Measurements from ENCODE around the gene FAM83C. TPM values are rescaled to one million over a fixed set of nuclear protein-coding genes. Genes with fewer than 3 reads are reported as not detected.

Gene FAM83C
- not detected in 2 replicates for total RNA-seq

DNA sequence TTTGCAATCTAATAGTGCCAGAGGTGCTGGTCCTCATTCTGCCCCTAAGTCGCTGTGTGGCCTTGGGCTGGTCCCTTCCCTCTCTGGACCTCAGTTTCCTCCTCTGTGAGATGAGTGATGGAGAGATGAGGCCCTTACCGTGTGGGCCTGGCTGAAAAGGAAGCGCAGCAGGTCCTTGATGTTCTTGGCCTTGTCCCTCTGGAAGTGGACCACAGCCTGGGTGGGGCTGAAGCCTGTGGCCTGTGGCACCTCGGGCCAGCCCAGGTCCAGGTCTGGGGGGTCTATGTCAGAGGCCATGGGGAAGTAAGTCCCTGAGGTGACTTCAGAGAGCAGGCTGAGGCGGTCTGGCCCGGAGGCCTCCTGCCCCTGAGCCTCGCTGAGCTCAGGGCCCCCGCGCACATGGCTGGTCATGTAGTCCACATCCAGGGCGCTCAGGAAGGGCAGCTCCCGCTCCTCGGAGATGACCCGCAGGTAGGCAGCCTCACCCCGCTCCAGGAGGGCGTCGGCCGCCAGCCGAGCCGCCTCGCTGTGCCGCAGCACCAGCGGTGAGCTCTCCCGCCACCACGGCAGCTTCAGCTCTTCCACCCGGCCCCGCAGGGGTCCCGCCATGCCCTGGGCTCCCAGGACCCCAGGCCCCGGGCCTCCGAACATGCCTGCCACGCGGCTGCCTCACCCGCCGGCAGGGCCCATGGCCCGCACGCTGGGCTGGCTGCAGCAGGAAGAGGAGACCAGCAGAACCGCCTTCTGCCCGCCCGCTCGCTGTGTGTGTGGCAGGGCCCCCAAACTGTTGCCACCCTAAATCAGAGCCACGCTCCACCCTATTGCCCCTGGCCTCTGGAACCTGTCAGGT lies at the start of gene FAM83C:
Gene FAM83C, minus strand, starts transcription at position 772 of the 850 bp plus-strand sequence. Its CDS starts 121 bp downstream, at position 651.
- DNase-seq (ENCODE audit: low read depth) = no peak
- TF ChIP-seq, protein P1, sequence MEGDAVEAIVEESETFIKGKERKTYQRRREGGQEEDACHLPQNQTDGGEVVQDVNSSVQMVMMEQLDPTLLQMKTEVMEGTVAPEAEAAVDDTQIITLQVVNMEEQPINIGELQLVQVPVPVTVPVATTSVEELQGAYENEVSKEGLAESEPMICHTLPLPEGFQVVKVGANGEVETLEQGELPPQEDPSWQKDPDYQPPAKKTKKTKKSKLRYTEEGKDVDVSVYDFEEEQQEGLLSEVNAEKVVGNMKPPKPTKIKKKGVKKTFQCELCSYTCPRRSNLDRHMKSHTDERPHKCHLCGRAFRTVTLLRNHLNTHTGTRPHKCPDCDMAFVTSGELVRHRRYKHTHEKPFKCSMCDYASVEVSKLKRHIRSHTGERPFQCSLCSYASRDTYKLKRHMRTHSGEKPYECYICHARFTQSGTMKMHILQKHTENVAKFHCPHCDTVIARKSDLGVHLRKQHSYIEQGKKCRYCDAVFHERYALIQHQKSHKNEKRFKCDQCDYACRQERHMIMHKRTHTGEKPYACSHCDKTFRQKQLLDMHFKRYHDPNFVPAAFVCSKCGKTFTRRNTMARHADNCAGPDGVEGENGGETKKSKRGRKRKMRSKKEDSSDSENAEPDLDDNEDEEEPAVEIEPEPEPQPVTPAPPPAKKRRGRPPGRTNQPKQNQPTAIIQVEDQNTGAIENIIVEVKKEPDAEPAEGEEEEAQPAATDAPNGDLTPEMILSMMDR (IDR thresholded peaks at IDR 0.05; ENCODE audit: insufficient read depth, low read depth, low read length) = no peak
- H3K4me3 ChIP-seq (ENCODE audit: low read depth, low read length) = no peak within 1 kb of the TSS

DNA sequence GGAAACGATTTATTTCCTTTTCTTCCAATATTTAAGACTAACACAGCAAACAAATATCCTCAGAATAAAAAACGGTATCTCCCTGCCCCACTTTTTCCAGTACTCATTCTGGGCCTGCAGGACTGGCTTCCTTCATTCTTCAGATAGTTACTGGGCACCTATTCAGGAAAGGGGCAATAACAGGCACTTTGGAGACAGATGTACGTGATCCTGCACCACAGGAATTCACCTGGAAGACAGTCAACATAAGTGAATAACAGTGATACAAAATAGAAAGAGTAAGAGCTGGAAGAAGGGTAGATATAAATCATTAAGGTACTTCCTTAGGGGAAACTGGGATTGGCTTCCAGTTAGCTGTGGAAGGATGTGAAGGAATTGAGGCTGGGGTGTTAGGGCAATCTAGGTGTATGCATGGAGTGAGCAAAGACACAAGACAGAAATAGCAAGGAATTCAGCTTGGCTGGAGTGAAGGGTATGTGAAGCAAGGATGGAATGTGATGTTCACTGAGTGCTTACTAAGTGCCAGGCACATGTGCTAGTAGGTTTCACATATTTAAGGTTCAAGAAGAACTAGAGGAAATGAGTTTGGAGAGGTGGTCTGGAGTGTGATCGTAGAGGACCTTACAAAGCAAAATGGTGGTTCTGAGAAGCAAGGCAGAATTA lies 49.3 kb upstream of the FAM83C start:
- H3K4me3 ChIP-seq (ENCODE audit: low read depth, low read length) = no peak overlapping the region
- no peak for DNase-seq (ENCODE audit: low read depth)
- TF ChIP-seq, protein P1 (IDR thresholded peaks at IDR 0.05; ENCODE audit: insufficient read depth, low read depth, low read length) = no peak

DNA sequence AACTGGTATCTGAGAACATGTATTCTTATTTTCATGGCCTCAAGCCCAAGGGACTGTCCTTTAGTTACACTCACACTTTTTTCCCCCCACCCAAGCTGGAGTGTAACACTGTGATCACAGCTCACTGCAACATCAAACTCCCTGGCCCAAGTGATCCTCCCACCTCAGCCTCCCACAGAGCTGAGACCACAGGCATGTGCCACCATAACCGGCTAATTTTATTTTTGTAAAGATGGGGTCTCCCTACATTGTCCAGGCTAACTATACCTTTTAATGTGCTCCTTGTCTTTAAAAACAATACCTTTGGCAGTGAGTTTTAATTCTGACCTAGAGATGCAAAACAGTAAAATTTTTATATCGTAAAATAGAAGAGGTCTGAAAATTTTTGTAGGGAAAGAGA lies 48.2 kb upstream of the FAM83C start:
- DNase-seq (ENCODE audit: low read depth) = no peak

DNA sequence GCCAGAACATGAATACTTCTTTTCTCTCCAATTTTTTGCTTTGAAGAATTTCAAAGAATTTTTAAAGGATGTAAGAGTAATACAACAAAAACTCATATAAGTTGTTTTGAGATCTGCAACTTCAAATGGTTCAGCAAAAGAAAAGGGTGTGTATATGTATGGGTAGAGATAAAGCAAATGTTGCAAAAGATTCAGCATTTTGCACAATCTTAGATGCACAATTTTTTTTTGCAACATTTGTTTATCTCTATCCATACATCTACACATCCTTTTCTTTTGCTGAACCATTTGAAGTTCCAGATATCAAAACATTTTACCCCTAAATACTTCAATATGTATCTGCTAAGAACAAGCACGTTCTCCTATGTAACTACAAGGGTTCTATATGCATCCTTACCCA lies 47.4 kb upstream of the FAM83C start:
- TF ChIP-seq, protein P1 (IDR thresholded peaks at IDR 0.05; ENCODE audit: insufficient read depth, low read depth, low read length) = no peak
- H3K4me3 ChIP-seq (ENCODE audit: low read depth, low read length) = no peak overlapping the region
- DNase-seq (ENCODE audit: low read depth) = no peak

More for the DNA sequence above, 48.2 kb upstream of the FAM83C start:
- no peak overlapping the region for H3K4me3 ChIP-seq (ENCODE audit: low read depth, low read length)
- TF ChIP-seq, protein P1 (IDR thresholded peaks at IDR 0.05; ENCODE audit: insufficient read depth, low read depth, low read length) = no peak

DNA sequence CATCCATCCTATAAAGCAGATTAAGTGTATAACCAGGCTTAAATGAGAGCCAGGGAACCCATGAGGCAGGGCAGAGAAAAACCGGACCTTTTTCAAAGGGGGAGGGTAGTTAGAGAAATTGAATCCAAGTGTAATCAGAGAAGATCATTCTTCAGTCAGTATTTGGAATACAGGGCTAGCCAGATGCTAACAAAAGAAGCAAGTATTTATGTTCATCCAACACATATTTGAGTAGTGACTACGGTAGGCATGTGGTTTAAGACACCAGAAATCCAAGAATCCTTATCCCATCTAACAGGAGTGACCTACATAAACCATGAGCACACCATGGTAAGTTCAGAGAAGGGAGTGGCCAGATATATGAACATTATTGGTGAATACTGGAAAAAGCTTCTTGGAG lies 46.8 kb upstream of the FAM83C start:
- TF ChIP-seq, protein P1 (IDR thresholded peaks at IDR 0.05; ENCODE audit: insufficient read depth, low read depth, low read length) = no peak
- DNase-seq (ENCODE audit: low read depth) = peak; percentile 93
- H3K4me3 ChIP-seq (ENCODE audit: low read depth, low read length) = no peak overlapping the region

DNA sequence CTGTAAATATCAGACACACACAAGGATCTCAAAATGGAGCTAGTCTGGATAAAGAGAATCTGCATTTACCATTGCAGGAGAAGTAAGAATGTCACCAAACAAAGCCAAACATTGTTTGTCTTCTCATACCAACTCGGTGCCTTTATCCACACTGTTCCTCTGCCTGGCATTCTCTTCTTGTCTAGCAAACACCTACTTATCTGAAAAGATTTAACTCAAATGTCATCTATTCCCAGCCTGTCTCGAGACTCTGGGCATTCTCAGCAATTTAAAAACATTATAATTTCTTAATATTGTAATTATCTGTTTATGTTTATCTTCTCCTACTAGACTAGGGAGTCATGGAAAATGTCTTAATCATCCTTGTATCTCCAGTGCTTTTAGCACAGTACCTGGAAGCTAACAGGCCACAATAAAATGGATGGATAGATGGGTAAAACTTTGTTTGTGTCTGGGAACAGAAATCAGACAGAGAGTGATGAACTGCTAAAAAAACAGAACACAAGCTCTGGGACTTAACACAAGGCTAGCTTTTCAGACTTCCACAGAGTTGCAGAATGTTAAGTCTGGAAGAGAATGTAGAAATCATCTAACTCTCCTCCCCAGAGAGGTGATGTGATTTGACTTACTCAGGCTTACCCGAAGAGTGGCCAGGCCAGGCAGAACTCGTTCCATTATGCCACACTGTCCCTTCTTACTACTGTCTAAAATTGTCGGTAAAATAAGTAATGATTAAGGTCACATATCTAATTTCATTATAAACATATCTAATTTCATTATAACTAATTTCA lies 42.3 kb upstream of the FAM83C start:
- no peak for DNase-seq (ENCODE audit: low read depth)
- H3K4me3 ChIP-seq (ENCODE audit: low read depth, low read length) = no peak overlapping the region
- TF ChIP-seq, protein P1 (IDR thresholded peaks at IDR 0.05; ENCODE audit: insufficient read depth, low read depth, low read length) = no peak
